Natural killer cell (primary cell): ENCODE data around the gene SLC19A1. TPM values are rescaled to one million over a fixed set of nuclear protein-coding genes. Genes with fewer than 3 reads are reported as not detected.

Experiments used
- ATAC-seq, 3 donors: fragments of 150-1000 bp in 2 of 3; fragments of 200-7000 bp in 1 of 3; cut with Tn5 transposase; 1 replicate in 1 of 3; 2 replicates in 2 of 3; pipeline ENCODE4 v1.10.0; 2021; ENCODE audit warnings: mild to moderate bottlenecking in 2 of 3, moderate library complexity in 2 of 3
- DNase-seq, 2 donors: peaks; one replicate each; pipeline versions ENCODE4 v3.0.0 to v3.0.0-alpha.2; 2013 to 2021; ENCODE audit warnings: mixed read lengths in 1 of 2
- H3K27ac ChIP-seq: one replicate; pipeline ENCODE4 v1.5.1; 2013; ENCODE audit warnings: mild to moderate bottlenecking, low read length
- H3K27me3 ChIP-seq: one replicate; pipeline ENCODE4 v1.6.1; 2013; ENCODE audit warnings: low read length; ENCODE audit not compliant: control insufficient read depth, insufficient read depth
- H3K36me3 ChIP-seq: one replicate; pipeline ENCODE4 v1.6.1; 2013; ENCODE audit warnings: low read length; ENCODE audit not compliant: control insufficient read depth, insufficient read depth
- H3K4me1 ChIP-seq: one replicate; pipeline ENCODE4 v1.6.1; 2013; ENCODE audit warnings: low read length; ENCODE audit not compliant: control insufficient read depth, insufficient read depth
- H3K4me3 ChIP-seq: one replicate; pipeline ENCODE4 v1.5.1; 2013; ENCODE audit warnings: low read length
- H3K9me3 ChIP-seq: one replicate; pipeline ENCODE4 v1.6.1; 2013; ENCODE audit warnings: low read length; ENCODE audit not compliant: control insufficient read depth, insufficient read depth
- H3K27ac Mint-ChIP-seq, 2 donors: one replicate each; pipeline ENCODE4 v1.8.0; 2022; ENCODE audit warnings: mild to moderate bottlenecking in 2 of 2, mixed read lengths in 2 of 2, moderate library complexity in 1 of 2
- H3K27me3 Mint-ChIP-seq, 2 donors: one replicate each; pipeline ENCODE4 v1.8.0; 2022; ENCODE audit warnings: low read depth in 2 of 2, mixed read lengths in 2 of 2
- H3K36me3 Mint-ChIP-seq: one replicate; pipeline ENCODE4 v1.8.0; 2022; ENCODE audit warnings: mixed read lengths
- H3K4me1 Mint-ChIP-seq, 2 donors: one replicate each; pipeline ENCODE4 v1.8.0; 2022; ENCODE audit warnings: mixed read lengths in 2 of 2
- H3K4me3 Mint-ChIP-seq: one replicate; pipeline ENCODE4 v1.8.0; 2022; ENCODE audit warnings: mild to moderate bottlenecking, moderate library complexity, mixed read lengths
- H3K9me3 Mint-ChIP-seq, 2 donors: one replicate each; pipeline ENCODE4 v1.8.0; 2022; ENCODE audit warnings: mixed read lengths in 2 of 2
- CTCF ChIP-seq: fragments of 200-600 bp; IDR thresholded peaks from one replicate; pipeline ENCODE4 v1.8.0; 2022; ENCODE audit warnings: antibody characterized with exemption
- WGBS: methylation state at CpG from one replicate; pipeline ENCODE4 v1.1.7; 2013; ENCODE audit warnings: missing lambda C conversion rate; ENCODE audit not compliant: insufficient coverage; 5-methylcytosine and 5-hydroxymethylcytosine counted together
- intact Hi-C: fragments of 100-400 bp; cut with micrococcal nuclease; formaldehyde crosslinking; loops from one replicate; pipeline ENCODE4 v1.14.2; 2022
- total RNA-seq, 4 donors: library from RNA; stranded (reverse); fragments of 120-200 nt in 1 of 4; gene quantifications; one replicate each; pipeline versions ENCODE4 v1.2.3 to v1.2.4, GENCODE V29; 2013 to 2022

Gene SLC19A1
- total RNA-seq, 3 donors from 2014 or later (not counting 1 experiment from before 2014, with no cell fraction given): 2.5 to 9.0 (median 4.9) TPM

GRCh38 chr21:45539796-45540600, 2.2 kb downstream of the SLC19A1 start:
- ATAC-seq (no peak), DNase-seq (peak in 1 of 2 donors; percentile 13)
- TF ChIP-seq CTCF: no peak
- no peaks in the 10 kb centered on the region for H3K27me3 ChIP-seq
- H3K4me1 Mint-ChIP-seq: peaks cover 0 to 4% of the 10 kb centered on the region in 2 donors
- no peaks in the 10 kb centered on the region for H3K9me3 Mint-ChIP-seq
- peaks cover 31% of the 10 kb centered on the region for H3K4me1 ChIP-seq
- no peaks in the 10 kb centered on the region for H3K36me3 ChIP-seq
- no peaks in the 10 kb centered on the region for H3K36me3 Mint-ChIP-seq
- no peak overlapping the region for H3K27ac ChIP-seq
- 94% methylated on average over 24 of the region's 24 CpGs for WGBS
- H3K4me3 ChIP-seq: no peak overlapping the region
- intact Hi-C loops: no loop called here
- no peaks in the 10 kb centered on the region for H3K9me3 ChIP-seq
- no peaks in the 10 kb centered on the region for H3K27me3 Mint-ChIP-seq
- H3K4me3 Mint-ChIP-seq: peak overlapping the region; percentile 80
- no peak overlapping the region for H3K27ac Mint-ChIP-seq

GRCh38 chr21:45539046-45539795, 3.0 kb downstream of the SLC19A1 start:
- no peaks in the 10 kb centered on the region for H3K36me3 ChIP-seq

GRCh38 chr21:45538381-45539045, 3.7 kb downstream of the SLC19A1 start:
- no peaks in the 10 kb centered on the region for H3K27me3 Mint-ChIP-seq
- Histone ChIP-seq H3K36me3 (no peaks in the 10 kb centered on the region), H3K27ac (no peak overlapping the region), H3K4me3 (no peak overlapping the region), H3K9me3 (no peaks in the 10 kb centered on the region), H3K4me1 (peaks cover 35% of the 10 kb centered on the region), H3K27me3 (no peaks in the 10 kb centered on the region)
- H3K9me3 Mint-ChIP-seq: no peaks in the 10 kb centered on the region
- intact Hi-C loops: no loop called here
- DNase-seq (no peak), ATAC-seq (no peak)
- H3K4me1 Mint-ChIP-seq: peaks cover 0 to 4% of the 10 kb centered on the region in 2 donors
- 95% methylated on average over 31 of the region's 31 CpGs for WGBS
- TF ChIP-seq CTCF: no peak
- no peaks in the 10 kb centered on the region for H3K36me3 Mint-ChIP-seq
- no peak overlapping the region for H3K27ac Mint-ChIP-seq
- no peak overlapping the region for H3K4me3 Mint-ChIP-seq

More at GRCh38 chr21:45539046-45539795, 3.0 kb downstream of the SLC19A1 start:
- DNase-seq: peak in 1 of 2 donors; percentile 14
- Mint-ChIP-seq H3K27ac (no peak overlapping the region), H3K36me3 (no peaks in the 10 kb centered on the region), H3K4me3 (no peak overlapping the region), H3K4me1 (peaks cover 0 to 4% of the 10 kb centered on the region in 2 donors), H3K27me3 (no peaks in the 10 kb centered on the region), H3K9me3 (no peaks in the 10 kb centered on the region)
- peaks cover 34% of the 10 kb centered on the region for H3K4me1 ChIP-seq
- H3K9me3 ChIP-seq: no peaks in the 10 kb centered on the region
- no peak overlapping the region for H3K4me3 ChIP-seq
- H3K27me3 ChIP-seq: no peaks in the 10 kb centered on the region
- H3K27ac ChIP-seq: no peak overlapping the region
- no peak for TF ChIP-seq CTCF
- no peak for ATAC-seq
- intact Hi-C loops: no loop called here
- WGBS: 88% methylated on average over 17 of the region's 17 CpGs
